GM21367 (cell line): Measurements from ENCODE around the gene AASS.
"Not testable (repeated sequence)": the region's sequence is repeated elsewhere in the genome, so short reads cannot be mapped to it uniquely, and the experiment has no call there.

ENCODE experiments used
- ATAC-seq: cut with Tn5 transposase; IDR thresholded peaks from one replicate; pipeline ENCODE4 v1.9.1; 2021; ENCODE audit not compliant: unreplicated experiment

The AASS gene

GRCh38 chr7:122143751-122144711 lies at the start of gene AASS:
Gene AASS (minus strand): TSS chr7:122144249. CDS start chr7:122133726, 10,523 bp downstream.
- peak; percentile 100 for ATAC-seq

GRCh38 chr7:122188785-122189184 lies 44.7 kb upstream of the AASS start:
- ATAC-seq = no peak

GRCh38 chr7:122183106-122183505 lies 39.1 kb upstream of the AASS start:
- ATAC-seq = no peak

DNA sequence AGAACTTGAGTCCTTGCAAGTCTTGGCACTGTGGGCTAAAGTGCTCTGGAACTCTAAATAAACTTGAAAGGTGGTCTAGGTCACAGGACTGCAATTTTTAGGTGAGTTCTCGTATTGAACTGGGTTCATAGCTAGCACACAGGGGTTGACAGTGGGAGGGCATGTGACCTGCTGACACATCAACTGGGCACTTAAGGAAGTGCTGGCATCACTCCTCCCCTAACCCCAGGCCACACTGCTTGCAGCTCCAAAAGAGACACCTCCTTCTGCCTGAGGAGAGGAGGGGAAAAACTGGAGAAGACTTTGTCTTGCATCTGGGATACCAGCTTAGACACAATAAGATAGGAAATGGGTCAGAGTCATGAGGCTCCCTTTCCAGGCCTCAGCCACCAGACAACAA lies 38.0 kb upstream of the AASS start:
- ATAC-seq = no peak

GRCh38 chr7:122172144-122172543 lies 28.1 kb upstream of the AASS start:
- ATAC-seq = not testable (repeated sequence)

DNA sequence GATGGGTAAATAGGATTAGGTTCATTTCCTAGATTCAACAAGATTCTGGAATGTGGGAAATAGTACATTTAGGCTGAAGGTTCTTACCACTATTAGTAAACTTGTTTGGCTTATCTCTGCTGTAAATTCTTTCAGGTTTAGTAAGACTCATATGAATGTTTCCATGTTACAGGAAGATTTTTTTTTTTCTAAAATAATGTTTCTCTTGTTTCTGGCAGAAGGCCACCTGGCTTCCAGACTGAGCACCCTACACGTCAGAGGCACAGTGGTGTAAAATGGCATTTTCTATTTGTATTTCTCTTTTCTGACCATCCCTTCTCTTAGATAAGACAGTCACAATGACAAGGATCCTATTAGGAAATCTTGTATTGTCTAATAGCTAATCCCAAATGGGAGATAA lies 22.7 kb upstream of the AASS start:
- no peak for ATAC-seq

DNA sequence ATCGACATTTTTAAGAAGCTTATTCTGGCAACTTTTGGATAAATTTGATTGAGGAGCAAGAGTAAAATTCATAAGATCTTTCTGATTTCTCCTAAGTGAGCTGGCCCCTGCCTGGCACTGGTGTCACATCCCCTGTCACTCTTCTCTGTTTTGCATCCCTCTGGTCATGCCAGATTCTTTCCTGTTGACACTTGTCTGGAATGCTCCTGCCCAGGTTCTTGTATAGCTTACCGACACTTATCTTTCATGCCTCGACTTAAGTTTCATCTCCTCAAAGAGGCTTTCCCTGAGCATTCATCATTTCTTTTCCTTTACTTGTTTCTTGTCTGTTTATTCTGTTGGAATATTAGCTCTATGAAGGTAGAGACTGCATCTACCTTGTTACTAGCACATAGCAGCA lies 22.2 kb upstream of the AASS start:
- ATAC-seq = no peak

DNA sequence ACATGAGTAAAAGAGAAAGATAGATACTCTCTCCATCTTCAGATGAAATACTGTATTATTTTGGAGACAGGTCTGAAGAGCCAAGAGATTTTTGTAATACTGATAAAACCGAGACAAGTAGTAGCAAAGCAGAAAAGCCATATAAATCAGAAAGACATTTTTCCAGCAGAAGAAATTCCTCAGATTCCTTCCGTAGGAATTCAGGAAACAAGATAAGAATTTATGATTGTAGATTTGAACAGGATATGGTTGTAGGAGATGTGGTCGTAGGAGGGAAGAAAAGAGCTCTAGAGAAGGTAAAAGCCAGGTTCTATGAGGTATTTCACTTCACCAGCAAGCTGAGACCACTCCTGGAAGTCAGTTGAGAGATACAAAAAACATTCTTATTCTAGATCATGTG lies 17.6 kb upstream of the AASS start:
- no peak for ATAC-seq

DNA sequence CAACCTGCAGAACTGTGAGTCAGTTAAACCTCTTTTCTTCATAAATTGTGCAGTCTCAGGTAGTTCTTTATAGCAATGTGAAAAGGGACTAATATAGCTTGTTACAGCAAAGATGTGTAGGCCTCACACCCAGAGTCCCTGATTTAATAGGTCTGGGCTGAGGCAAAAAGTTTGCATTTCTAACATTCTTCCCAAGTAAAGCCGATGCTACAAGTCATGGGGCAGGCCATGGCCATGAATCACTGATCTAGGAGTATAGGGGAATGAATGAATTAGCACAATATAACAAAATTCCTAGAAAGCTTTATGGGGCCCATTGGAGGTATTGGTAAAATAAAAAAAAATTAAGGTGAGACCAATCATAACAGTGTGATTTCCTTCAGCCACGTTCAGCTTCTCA lies 11.5 kb upstream of the AASS start:
- no peak for ATAC-seq

DNA sequence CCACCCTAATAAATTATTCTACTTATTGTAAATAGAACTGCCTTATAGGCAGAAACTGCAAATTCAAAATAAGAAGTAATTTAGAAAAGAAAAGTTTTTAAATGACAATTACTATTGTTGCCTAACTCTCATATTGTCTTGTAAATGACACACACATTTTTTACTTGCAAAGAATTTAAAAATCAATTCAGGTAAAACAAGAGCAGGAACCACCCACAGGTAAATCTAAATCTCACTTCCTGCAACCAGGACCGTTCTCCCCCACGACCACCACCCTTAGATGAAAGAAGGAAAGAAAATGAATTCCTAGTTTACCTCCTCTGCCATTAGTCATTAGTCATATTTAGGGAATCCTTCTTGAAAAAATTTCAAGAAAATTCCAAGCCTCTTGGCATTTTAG lies 4.8 kb upstream of the AASS start:
- ATAC-seq = no peak

DNA sequence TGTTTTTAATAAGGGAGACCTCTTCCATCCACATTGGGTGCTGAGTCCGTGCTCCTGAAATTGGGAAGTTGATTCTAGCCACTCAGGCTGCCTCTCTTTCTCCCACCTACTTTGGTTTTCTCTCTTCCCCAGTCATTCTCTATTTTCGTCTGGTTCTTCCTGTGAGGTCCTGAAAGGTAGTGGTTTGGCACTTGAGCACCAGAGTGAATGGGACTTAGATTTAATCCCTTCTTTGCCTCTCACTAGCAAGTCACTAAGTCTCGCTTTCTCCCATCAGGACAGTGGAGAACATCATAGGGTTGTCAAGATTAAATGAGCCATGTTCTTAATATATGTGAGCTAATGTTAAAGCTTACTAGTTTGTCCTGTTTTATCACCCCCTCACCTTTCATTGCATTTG lies 4.0 kb upstream of the AASS start:
- no peak for ATAC-seq

GRCh38 chr7:122145937-122146645 lies 2.0 kb upstream of the AASS start:
- no peak for ATAC-seq

DNA sequence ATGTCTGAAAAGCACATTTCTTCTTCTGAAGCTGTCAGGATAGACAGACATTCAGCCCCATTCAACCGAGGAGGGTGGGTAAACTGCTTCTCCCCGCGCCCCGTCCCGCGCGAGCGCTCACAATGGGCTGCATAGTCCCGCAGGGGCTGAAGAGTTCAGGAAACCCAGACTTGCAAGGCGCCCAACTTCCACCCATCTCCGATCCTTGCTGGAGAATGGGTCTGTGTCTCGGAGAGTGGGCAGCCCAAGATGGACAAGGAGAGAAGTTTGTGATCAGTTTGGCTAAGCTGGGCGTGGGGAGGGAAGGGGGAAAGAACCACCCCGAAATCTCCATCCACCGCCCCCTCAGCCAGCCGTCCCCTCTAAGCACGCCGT lies 686 bp downstream of the AASS start:
- ATAC-seq = no peak

DNA sequence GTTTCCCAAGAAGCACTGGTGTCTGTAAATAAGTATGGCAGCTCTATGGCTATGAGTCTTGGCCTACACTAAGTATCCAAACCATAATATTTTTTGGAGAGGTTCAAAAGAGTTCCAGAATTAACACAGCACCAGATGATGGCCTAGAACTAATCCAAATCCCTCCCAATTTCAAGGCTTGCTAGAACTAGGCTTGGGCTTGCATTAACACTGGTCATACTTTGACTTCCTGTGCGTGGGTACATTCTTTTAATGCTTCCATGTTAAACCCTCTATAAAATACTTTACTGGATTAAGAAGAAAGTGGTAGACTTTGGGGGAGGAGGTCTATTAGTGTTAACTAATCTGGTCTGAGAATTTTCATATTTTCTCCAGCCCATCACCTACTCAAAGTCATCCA lies 3.1 kb downstream of the AASS start:
- no peak for ATAC-seq

GRCh38 chr7:122137251-122138077 lies 6.6 kb downstream of the AASS start:
- no peak for ATAC-seq

- no peak for ATAC-seq
These were observed 7.3 kb downstream of the AASS start for GRCh38 chr7:122136639-122137245.

GRCh38 chr7:122136078-122136477 lies 8.0 kb downstream of the AASS start:
- ATAC-seq = no peak

DNA sequence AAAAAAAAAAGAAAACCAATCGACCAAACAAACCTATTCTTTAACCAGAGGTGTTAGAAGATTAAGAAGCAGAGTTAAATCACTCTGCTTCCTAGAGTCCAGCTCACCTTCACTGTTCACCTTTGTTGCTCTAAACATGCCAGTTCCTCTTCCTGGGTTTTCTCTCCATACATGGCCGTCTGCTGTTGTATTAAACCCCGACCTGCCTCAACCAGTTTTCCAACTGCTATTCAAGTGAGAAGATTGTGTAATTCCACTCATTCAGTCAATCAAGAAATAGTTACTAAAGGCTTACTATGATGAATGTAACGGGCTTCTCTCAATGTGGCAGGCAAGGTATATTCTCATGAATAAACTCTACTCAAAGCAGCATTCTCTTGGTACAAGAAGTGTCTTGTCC lies 8.8 kb downstream of the AASS start:
- ATAC-seq = no peak

- ATAC-seq = not testable (repeated sequence)
These were observed 9.3 kb downstream of the AASS start for GRCh38 chr7:122134793-122135192.

GRCh38 chr7:122133477-122133876 lies 10.6 kb downstream of the AASS start:
- ATAC-seq = no peak

GRCh38 chr7:122132341-122132740 lies 11.7 kb downstream of the AASS start:
- no peak for ATAC-seq
